CD4-positive, alpha-beta T cell treated with Interleukin-15 for 4 hours (primary cell): ENCODE results near the gene KLHL25.

Experiments used
- DNase-seq: peaks from one replicate; pipeline ENCODE4 v3.0.0-alpha.2; 2020; ENCODE audit warnings: low spot score

Gene KLHL25

DNA sequence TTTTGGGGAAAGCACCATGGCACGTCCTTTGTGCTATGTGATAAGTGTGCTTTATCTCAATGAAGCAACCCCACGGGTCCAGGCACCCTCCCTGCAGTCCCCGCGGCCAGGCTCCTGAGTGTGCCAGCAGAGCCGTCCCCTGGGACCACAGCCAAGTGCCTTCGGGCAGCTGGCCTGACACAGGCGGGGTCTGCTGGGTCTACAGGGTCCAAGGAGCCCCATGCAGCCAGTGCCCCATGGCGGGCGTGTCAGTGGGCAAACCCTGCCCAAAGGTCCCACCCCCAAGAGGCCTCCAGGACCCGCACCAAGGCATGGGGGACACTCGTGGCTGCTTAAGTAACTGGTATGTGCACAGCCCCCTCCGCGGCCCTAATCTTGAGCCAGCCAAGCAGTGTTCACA is 35.3 kb downstream of the KLHL25 start:
- DNase-seq: no peak

DNA sequence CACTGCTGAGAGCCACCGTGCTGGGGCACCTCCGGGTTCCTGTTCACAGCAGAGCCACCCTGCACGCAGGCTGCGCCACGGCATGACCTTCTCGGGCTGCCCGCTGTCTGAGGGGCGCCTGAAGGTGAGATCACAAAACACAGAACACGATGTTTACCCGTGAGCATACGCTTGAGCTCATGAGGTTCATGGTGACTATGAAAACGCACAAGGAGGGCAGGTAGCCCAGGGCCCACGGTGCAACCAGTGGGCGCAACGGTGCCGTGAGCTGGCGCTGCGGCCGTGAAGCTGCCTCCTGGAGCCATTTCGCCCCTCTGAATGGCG is 36.1 kb downstream of the KLHL25 start:
- no peak for DNase-seq

DNA sequence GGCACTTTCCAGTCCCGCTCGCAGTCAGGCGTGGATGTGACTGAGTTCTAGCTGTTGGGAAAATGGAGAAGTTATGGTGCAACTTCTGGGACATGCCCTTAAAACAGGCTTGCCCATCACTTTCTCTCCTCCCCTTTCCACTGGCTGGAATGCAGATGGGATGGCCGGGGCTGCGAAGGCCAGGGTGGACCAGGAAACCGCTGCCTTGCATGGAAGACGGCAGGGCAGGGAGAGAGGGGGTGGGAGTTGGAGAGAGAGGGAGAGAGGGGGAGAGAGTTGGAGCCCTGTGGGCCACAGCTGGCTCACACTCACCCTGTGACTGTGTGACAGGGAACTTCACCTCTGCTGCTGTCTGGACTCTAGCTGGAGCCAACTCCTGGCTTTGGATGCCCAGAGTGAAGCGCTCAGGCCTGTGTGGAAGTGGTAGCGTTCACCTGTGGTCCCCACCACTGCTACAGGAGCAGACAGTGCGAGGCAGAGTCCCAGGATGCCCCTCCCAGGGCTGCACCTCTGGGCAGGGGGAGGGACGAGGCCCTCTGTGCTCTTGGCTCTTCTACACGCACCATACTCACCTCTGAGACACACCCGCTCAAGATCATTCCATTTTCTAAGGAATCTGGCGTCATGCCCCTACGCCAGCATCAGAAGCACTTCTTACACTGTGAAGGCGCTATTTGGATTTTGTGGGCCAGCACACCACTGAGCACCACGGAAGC is 36.6 kb downstream of the KLHL25 start:
- no peak for DNase-seq

DNA sequence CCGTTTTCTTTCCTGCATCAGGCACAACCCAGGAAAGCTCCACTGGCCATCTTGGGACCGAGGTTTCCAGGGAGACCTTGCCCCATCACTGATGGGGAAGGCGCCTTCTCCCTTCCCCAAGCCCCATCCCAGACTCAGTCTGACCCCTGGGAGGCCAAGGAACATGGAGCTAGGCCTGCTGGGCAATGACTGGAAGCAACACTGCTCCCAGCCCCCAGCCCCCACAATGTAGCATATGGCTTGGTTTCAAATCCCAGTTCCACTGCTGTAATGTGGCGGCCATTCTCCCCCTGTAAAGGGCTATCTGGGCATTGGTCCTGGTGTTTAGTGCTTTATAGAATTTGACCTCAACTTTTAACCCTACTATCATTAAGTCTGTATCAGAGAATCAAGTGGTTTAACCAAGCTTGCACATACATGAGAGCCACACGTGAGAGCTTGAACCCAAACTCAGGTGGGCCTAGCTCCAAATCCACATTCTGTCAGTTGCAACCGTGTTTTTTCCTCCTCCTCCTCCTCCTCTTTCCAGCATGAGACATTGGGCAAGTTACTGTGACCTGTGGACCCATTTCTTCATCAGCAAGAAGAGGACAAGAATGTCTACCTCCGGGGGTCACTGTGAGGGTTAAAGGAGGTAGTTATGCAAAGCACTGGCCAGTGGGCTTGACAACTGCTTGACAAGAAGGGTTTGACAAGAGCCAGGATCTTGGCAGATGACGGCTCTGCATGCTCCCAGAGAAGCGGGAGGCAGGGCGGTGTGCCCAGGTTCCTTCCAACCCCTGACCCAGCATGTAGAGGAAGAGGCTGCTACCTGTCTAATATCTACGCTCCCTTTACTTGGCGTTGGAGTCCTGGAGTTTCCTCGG is 37.4 kb downstream of the KLHL25 start:
- DNase-seq: no peak

DNA sequence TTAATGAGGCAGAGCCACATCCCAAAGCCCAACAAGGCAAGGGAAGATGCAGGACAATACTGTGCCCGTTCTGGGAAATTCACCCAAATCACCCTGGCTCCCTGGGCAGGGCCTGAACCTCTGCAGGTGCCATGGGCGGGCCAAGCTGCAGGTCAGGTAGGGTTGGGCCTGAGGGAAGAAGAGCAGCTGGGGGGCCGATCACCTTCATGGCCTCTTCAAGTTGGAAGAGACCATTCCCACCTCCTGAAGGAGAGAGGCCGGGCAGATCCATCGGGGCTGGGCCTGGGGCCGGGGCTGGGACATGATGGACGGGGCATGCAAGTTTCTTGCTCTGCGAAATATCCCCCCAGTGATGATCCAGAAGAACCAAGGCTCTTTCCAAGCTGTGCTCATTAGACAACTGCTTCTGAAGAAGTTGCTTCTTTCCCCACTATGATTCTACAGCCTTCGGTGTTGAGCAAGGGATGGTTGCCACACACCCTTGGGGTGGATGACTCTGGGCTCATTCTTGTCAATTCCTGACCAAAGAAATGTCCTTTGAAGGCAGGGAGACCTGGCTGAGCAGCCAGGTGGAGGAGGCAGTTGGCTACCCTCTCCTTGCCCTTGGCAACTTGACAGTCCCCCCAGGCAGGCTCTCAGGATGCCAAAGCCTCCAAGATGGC is 38.2 kb downstream of the KLHL25 start:
- no peak for DNase-seq

DNA sequence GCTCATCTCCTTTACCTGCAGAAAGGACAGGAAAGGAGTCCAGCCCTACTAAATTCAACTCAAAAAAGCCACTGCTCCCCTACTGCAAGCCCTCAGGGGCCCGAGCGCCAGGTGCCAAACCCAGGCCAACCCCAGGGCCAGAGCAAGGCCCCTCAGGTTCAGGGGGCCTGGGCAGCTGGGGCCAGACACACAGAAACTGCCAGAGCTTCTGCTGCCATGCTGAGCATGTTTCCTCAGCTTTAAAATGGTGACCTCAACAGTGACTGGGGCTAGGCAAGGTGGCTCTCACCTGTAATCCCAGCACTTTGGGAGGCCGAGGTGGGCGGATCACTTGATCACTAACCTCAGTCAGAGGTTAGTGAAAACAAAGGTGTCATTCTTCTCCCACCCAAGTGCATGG is 38.8 kb downstream of the KLHL25 start:
- DNase-seq: no peak

DNA sequence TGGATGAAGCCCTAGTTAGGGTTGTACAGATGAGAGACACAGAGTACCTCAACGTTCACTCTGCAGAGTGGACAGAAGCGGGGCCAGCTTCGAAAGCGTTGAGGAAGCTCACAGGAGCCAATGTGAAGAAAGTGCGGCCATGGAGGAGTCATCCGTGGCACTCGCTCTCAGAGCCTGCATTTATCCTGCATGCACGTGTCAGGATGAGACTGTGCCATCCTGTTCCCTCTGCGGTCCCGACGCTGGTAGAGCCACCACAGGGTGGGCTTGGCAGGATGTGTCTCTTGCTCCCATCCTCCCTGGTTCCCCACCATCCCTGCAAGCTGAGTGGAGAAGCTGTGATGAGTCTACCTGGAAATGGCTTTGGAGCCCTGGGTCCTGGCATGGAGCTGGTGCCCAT is 39.3 kb downstream of the KLHL25 start:
- DNase-seq: no peak

DNA sequence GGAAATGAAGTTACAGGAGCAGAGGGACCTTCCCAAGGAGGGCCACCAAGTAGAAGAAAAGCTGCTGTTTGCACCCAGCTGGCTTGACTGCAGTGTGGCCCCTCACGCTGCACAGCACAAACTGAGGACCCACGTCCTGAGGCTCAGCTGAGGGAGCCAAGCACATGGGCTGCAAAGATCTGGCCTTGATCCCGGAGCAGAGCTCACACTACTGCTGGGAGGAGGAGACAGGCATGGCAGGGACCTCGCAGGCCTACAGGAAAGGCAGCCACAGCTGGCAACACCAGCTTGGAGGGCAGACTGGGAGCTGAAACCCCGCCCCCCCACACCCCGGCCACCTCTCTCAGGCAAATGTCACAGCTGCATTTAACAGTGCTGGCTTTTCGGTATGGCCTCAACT is 39.7 kb downstream of the KLHL25 start:
- DNase-seq: no peak

DNA sequence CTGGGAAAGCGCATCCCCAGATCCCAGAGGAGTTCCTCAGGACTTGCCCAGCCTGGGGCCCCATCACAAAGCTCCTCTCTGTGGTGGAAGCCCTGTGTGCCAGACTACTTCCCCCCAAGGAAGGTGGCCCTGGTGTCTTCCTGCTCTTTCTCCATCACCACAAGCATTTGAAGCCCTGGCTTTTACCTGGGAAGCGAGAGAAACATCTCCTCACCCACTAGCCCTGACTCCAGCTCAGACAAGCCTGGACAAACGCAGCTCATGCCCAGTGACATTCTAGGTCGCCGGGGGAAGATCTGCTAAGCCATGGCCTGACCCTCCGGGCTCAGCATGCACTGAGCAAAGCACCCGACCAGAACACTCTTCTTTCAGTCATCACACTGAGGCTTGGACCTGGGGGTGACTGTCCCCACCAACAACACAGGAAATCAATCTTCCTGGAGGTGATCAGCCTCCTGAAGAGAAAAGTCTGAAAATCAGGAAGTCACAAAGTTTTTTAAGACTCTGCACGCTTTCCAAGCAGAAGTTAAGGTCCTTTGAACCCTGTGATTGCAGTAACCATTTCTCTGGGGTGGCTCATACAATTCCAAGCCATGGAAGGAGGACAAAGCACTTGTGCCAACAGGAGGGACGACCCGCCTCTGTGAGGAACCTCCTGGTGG is 40.8 kb downstream of the KLHL25 start:
- no peak for DNase-seq

DNA sequence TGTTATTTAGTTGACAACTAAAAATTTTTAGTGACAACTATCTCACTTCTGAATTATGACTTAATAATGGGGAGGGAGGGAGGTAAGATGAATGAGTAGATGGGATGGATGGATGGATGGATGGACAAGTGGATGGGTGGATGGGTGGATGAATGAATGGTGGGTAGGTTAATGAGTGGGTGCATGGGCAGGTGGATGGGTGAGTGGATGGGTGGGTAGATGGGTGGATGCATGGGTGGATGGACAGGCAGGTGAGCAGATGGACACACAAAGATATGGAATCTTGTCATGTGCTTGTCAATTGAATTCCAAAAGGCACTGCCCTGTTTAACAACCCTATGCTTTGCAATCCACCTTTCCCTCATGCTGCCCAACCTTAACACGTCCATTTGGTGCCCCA is 41.5 kb downstream of the KLHL25 start:
- DNase-seq: no peak

DNA sequence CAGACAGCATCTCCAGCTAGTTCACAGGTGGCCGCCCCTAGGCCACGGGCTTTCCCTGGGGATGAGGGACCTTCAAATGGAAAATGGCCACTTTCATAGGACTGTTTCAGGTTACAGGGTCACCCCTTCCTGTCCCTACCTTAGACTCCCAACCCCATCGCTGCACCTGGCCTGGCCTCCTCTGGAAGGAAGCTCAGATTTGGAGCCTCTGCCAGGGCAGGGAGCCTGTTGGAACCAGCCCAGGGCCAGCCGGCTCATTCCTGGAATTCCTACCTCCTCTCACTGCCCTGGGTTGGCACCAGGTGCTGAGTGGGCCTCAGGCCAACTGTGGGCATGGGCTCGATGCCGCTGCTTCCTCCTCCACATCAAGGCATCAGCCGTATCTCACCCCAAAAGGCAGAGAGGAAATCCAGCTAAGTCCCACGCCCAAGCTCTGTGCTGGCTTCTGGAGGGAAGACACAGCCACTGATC is 42.2 kb downstream of the KLHL25 start:
- DNase-seq: no peak

DNA sequence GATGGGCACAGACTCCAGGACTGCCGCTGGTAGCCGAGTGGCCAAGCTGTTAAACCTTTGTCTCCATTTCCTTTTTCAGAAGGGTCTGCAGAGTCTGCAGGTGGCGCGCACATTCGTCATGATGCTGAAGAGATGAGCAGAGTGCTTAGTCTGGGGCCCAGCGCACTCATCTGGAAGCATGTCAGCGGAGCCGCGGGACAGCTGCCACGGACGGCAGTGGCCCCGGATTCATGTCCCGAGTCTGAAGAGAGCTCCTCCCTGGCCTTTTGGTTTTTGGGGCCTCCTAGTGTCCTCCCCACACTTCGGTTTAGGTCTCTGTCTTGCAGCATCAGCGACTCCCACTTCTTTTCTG is 42.6 kb downstream of the KLHL25 start:
- DNase-seq: no peak

DNA sequence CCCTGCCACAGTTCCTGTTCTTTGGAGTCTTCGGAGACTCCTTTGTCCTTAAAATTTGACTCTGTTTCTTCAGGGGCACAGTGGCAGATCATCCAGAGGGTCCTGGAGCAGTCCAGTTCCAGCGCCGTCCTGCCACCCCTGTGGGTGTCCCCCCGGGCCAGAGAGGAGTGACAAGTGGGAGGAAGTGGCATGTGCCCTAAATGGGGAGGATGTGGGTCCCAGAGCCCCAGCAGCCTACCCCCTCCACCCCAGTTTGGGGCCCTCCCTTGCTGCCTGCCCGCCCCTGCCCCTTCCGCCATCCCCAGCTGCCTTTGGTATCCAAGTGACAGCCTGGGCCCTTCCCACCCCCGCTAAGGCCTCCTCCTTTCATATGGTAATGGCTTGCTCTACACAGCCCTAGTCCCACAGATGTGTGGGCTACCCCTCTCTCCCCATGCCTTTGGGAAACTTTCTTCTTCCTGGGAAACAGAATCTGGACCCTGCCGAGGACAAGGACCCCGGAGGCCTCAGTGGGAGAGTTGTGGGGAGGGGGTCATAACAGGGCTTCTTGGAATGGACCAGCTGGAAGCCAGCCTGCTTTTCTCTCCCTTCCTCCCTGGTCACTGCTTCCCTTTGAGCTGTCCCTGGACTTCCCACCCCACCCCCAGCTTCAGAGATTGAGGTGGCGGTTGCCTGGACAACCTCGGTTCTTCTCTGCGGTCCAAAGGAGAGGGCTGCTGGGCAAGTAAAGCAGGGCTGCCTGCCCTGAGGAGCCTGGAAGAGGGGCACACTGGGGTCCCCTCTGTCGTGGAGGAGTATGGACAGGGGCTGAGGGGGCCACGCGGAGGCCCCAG is 43.2 kb downstream of the KLHL25 start:
- DNase-seq: no peak

DNA sequence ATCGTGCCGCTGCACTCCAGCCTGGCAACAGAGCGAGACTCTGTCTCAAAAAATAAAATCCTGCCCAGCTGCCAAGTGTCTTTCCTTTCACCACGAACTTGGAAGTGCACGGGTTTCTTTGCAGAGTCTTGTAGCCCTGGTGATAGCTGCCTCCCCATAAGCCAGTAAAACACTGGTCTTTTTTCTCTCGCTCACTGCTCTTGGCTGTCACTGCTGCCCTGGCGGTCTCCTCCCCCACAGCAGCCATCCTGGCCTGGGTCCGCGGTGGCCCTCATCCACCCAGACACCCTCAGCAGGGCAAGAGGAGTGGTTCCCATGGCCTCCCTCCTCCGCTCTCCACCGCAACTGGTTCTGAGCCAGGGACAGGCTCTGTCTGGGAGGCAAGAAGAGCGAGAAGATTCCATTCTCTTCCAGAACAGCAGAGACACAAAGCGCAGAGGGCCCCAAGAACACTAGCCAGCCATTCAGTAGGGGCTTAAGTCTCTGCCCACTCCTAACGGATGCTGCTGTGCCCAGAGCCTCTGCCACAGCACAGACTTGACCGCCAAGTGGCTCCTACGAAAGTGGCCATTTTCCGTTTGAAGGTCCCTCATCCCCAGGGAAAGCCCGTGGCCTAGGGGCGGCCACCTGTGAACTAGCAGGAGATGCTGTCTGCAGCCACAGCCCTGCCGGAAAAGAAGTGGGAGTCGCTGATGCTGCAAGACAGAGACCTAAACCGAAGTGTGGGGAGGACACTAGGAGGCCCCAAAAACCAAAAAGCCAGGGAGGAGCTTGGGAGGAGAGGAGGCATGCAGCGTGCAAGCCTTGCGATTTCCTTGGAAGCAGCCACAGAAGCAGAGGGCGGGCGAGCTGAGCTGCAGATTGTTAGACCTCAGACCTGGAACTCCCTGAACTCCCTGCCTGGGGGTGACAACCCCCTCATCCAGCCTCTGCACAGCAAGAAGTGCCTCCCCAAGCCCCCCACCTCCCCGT is 44.1 kb downstream of the KLHL25 start:
- DNase-seq: no peak

DNA sequence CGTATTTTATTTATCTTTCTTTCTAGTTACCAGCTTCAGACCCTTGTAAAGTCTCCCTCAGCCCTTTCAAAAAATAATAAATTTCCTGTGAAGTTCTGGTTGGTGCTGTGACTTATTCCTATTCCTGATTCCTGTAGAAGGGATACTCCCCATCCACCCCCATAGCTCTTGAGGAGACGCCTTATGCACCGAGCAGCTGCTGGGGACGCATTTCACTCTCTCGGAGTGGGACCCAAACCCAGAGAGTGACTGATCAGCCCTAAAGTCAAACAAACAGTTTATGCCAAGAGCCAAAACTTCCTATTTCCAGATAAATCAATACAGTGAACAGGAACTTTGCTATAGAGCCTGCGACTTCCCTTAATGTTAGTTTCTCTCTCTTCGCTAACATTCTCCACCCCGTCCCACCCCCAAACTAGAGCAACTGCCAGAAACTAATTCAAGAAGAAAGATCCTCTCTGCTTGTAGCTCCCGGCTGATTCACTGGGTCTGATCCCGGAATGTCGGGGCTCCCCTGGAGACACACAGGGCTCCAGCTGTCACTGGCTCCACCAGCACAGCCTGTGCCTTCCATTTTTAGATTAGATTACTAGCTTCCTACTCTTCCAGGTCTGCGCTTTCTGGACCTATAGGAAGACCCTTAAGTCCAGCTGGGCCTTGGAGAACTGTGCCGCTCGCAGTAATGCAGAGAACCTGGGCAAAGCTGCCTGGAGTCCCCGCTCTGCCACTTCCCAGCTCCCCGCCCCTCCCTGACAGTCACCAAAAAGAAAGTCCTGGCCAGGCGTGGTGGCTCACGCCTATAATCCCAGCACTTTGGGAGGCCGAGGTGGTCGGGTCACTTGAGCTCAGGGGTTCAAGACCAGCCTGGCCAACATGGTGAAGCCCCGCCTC is 45.2 kb downstream of the KLHL25 start:
- DNase-seq: no peak

DNA sequence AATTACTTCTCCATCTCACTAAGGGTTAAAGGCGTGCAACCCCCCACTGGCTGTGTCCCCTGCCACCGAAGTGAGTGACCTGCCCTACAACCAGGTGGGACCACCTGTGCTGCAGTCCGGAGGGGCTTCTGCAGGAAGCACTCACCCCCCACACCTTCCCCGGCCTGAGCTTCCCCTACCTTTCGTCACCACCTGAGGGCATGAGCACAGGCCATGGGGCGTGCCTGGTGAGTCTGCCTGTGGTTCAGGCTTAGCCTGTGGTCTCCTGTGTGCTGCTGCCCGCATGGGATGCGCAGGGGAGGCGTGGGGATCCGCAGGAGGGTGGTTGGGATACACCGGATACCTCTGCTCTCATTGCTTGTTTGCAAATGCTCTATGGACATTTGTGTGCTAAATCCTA is 46.0 kb downstream of the KLHL25 start:
- no peak for DNase-seq

DNA sequence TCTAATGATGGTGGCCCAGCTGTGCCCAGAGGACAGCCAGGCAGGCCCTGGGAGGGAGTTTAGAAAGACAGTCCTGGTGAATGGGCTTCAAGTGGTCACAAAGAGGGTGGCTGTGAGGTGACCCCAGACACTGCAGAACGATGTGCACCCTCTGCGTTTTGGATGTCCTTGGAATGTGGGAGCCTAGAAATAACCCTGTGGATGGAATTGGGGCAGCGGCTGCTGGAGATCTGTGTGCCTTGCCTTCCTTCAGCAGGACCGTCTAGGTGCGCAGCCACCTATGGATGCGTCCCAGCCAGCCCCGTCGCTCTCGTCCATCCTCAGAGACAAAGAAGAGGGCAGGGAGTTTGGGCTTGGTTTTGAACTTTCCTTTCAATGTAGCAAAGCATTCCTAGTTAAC is 46.5 kb downstream of the KLHL25 start:
- no peak for DNase-seq

DNA sequence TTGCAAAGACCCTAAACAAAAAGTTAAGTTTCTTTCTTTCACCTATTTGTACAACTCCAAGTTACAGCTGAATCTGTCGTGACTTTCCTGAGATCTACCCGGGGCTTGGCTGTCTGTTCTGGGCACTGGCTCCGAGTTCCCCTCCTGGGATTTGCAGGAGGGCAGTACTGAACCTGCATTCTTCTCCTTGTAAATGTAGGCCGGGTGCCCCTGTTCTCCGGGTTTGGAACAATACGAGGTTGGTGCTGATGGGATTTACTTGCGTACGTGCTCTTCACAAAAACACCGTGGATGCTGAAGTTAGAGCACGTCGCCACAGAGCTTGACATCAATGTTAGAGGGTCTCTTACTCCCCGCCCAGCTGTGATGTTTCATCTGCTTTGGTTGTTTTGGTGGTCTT is 48.1 kb downstream of the KLHL25 start:
- no peak for DNase-seq

DNA sequence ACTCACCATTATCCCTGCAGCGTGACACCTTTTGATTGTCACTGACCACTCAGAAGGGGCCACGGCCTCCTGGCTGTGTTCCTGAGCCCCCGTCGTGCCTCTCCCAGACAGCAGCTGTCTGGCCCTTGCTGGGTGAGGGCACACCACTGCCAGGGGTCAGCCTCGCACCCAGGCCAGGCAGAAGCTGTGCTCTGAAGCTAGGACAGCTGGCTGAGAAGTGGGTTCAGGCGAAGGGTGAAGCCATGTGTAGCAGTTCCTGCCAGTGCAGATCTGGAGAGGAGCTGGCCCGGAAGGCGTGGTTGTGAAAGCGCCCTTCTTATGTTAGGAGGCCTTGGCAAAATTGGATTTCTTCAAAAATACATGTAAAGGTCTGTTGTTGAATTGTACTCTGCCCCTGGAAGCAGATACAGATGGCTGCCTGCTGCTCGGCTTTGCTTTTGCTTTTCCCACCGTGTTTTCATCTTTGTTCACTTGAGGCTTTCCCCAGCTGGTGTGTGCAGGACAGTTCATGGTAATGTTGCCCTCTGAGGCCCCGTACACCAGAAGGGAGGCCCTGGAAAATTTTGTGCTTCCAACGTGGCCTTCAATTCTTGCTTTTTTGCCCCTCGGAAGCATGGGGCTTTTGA is 49.1 kb downstream of the KLHL25 start:
- DNase-seq: no peak
